IPS-11a (cell line): ENCODE data around the gene RNF41.
"Not testable (repeated sequence)": the region's sequence is repeated elsewhere in the genome, so short reads cannot be mapped to it uniquely, and the experiment has no call there.

Source experiments
- H3K4me3 ChIP-seq: one replicate; pipeline ENCODE4 v1.5.1; 2013; ENCODE audit warnings: low read depth, low read length, control low read depth

The RNF41 gene

GRCh38 chr12:56221757-56222530, at the start of gene RNF41:
RNF41 (minus strand) TSS chr12:56221922; CDS start chr12:56214047, 7,875 bp downstream.
- H3K4me3 ChIP-seq: peak within 1 kb of the TSS; percentile 92

- no peak overlapping the region for H3K4me3 ChIP-seq
Observed at GRCh38 chr12:56271031-56271430, 49.3 kb upstream of the RNF41 start.

GRCh38 chr12:56267443-56268071, 45.8 kb upstream of the RNF41 start:
- H3K4me3 ChIP-seq: peak overlapping the region; percentile 87

- peak within 1 kb of the TSS; percentile 87 for H3K4me3 ChIP-seq
Observed at GRCh38 chr12:56266693-56267442, 45.1 kb upstream of the RNF41 start, which contains the start of gene COQ10A. COQ10A (plus strand) TSS chr12:56266942; CDS start chr12:56267119, 177 bp downstream.

- H3K4me3 ChIP-seq: peak overlapping the region; percentile 87
Observed at GRCh38 chr12:56266068-56266692, 44.5 kb upstream of the RNF41 start.

- H3K4me3 ChIP-seq: not testable (repeated sequence)
Observed at GRCh38 chr12:56262955-56263354, 41.2 kb upstream of the RNF41 start.

GRCh38 chr12:56261503-56262232, 39.9 kb upstream of the RNF41 start:
- H3K4me3 ChIP-seq: no peak overlapping the region

GRCh38 chr12:56260921-56261320, 39.2 kb upstream of the RNF41 start:
- no peak overlapping the region for H3K4me3 ChIP-seq

GRCh38 chr12:56260380-56260779, 38.7 kb upstream of the RNF41 start:
- H3K4me3 ChIP-seq: no peak overlapping the region

- H3K4me3 ChIP-seq: peak overlapping the region; percentile 82
Observed at GRCh38 chr12:56258820-56259183, 37.1 kb upstream of the RNF41 start.

- H3K4me3 ChIP-seq: peak within 1 kb of the TSS; percentile 82
Observed at GRCh38 chr12:56258068-56258819, 36.5 kb upstream of the RNF41 start, which contains the start of gene ANKRD52. ANKRD52 (minus strand) TSS chr12:56258384; CDS start chr12:56258269, 115 bp downstream.

- peak overlapping the region; percentile 82 for H3K4me3 ChIP-seq
Observed at GRCh38 chr12:56257491-56258067, 35.9 kb upstream of the RNF41 start.

GRCh38 chr12:56257071-56257470, 35.3 kb upstream of the RNF41 start:
- H3K4me3 ChIP-seq: peak overlapping the region; percentile 82

- no peak overlapping the region for H3K4me3 ChIP-seq
Observed at GRCh38 chr12:56256326-56256960, 34.7 kb upstream of the RNF41 start.

- H3K4me3 ChIP-seq: no peak overlapping the region
Observed at GRCh38 chr12:56255671-56256070, 33.9 kb upstream of the RNF41 start.

GRCh38 chr12:56253091-56253490, 31.4 kb upstream of the RNF41 start:
- H3K4me3 ChIP-seq: no peak overlapping the region

- H3K4me3 ChIP-seq: no peak overlapping the region
Observed at GRCh38 chr12:56252649-56253048, 30.9 kb upstream of the RNF41 start.

GRCh38 chr12:56248711-56249110, 27.0 kb upstream of the RNF41 start:
- H3K4me3 ChIP-seq: no peak overlapping the region

GRCh38 chr12:56247923-56248322, 26.2 kb upstream of the RNF41 start:
- no peak overlapping the region for H3K4me3 ChIP-seq
